Lower leg skin (tissue), 4 donors: ENCODE results near the gene CCDC149. TPM values are rescaled to one million over a fixed set of nuclear protein-coding genes. Genes with fewer than 3 reads are reported as not detected.

Experiments used
- DNase-seq, 2 donors: peaks; one replicate each; pipeline ENCODE4 v3.0.0-alpha.2; 2019; ENCODE audit warnings: low spot score in 2 of 2
- H3K4me3 ChIP-seq: fragments of 200-600 bp; sonication (generic); 2 replicates; pipeline ENCODE4 v1.5.1; 2017; ENCODE audit warnings: mild to moderate bottlenecking, low read depth; ENCODE audit not compliant: poor library complexity, severe bottlenecking
- POLR2A ChIP-seq, 2 donors: fragments of 450-650 bp; IDR thresholded peaks; one replicate each; pipeline ENCODE4 v1.6.1; 2016 to 2017; ENCODE audit warnings: antibody characterized with exemption in 2 of 2, mild to moderate bottlenecking in 1 of 2, moderate library complexity in 1 of 2
- WGBS, 2 donors: methylation state at CpG; one replicate each; pipeline ENCODE4 v1.1.5; 2018; 5-methylcytosine and 5-hydroxymethylcytosine counted together
- intact Hi-C: fragments of 100-400 bp; cut with DNase I; formaldehyde crosslinking; loops from one replicate; pipeline ENCODE4 v1.15.0; 2023; ENCODE audit warnings: low total_unique reads
- total RNA-seq, 4 donors: library from RNA; depleted of rRNA; stranded (reverse); fragments of >200 nt; gene quantifications; one replicate each; pipeline ENCODE4 v1.1.0, GENCODE V29; 2016
- TF ChIP-seq, protein P1 (sequence below), 3 donors: fragments of 450-650 bp; IDR thresholded peaks; one replicate each; pipeline ENCODE4 v1.5.1; 2016; ENCODE audit warnings: antibody characterized with exemption in 3 of 3, mild to moderate bottlenecking in 3 of 3, moderate library complexity in 2 of 3

The CCDC149 gene
- total RNA-seq, 4 donors from 2014 or later = 6.2 to 12.5 (median 11.2) TPM

DNA sequence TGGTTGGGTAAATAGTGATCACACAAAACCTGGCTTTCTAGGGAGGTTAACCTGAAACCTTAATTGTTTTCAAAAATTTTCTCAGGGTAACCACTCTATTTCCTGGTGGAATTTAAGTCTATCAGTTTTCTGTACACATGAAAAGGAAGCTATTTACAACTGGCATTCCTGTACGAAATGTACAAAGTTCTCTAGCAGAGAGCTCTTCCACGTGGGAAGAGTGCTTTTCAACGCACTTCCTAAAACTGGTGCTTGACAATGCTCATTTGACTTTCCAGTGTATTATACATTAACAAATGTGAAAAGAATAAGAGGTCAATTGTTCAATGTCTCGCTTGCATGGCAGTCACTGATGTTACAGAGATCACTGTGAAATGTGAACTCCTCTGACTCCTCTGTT, 120.3 kb downstream of the CCDC149 start:
- DNase-seq = no peak
- no peak overlapping the region for H3K4me3 ChIP-seq
- TF ChIP-seq POLR2A (IDR thresholded peaks at IDR 0.05) = no peak
- 77 to 81% methylated on average over 4 of the region's 4 CpGs for WGBS, 2 donors
- intact Hi-C loops = no loop called here

GRCh38 chr4:24791043-24791442, 121.8 kb downstream of the CCDC149 start:
- no peak for DNase-seq
- H3K4me3 ChIP-seq = no peak overlapping the region
- TF ChIP-seq, protein P1, sequence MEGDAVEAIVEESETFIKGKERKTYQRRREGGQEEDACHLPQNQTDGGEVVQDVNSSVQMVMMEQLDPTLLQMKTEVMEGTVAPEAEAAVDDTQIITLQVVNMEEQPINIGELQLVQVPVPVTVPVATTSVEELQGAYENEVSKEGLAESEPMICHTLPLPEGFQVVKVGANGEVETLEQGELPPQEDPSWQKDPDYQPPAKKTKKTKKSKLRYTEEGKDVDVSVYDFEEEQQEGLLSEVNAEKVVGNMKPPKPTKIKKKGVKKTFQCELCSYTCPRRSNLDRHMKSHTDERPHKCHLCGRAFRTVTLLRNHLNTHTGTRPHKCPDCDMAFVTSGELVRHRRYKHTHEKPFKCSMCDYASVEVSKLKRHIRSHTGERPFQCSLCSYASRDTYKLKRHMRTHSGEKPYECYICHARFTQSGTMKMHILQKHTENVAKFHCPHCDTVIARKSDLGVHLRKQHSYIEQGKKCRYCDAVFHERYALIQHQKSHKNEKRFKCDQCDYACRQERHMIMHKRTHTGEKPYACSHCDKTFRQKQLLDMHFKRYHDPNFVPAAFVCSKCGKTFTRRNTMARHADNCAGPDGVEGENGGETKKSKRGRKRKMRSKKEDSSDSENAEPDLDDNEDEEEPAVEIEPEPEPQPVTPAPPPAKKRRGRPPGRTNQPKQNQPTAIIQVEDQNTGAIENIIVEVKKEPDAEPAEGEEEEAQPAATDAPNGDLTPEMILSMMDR (IDR thresholded peaks at IDR 0.05) = no peak
- intact Hi-C loops = no loop called here

DNA sequence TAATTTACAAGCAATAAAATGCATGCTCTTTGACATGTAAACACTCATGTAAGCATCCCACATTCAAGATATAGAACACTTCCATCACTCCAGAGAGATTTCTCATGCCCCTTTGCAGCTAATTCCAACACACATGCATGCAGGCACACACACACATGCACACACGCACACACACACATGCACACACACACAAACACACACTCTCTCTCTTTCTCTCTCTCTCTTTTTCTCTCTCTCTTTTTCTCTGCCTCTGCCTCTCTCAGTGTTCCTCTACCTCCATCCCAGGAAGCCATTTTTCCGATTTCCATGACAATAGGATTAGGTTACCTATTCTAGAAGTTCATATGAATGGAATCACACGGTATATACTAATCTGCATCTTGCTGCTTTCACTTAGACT, 129.3 kb downstream of the CCDC149 start:
- no peak for DNase-seq
- intact Hi-C loops = no loop called here
- H3K4me3 ChIP-seq = no peak overlapping the region
- TF ChIP-seq, protein P1 (IDR thresholded peaks at IDR 0.05) = no peak
- no peak for TF ChIP-seq POLR2A (IDR thresholded peaks at IDR 0.05)
- 79 to 84% methylated on average over 3 of the region's 3 CpGs for WGBS, 2 donors

GRCh38 chr4:24781999-24782745, 130.7 kb downstream of the CCDC149 start:
- intact Hi-C loops = no loop called here
- DNase-seq = no peak
- H3K4me3 ChIP-seq = no peak overlapping the region
- 74 to 76% methylated on average over 6 of the region's 6 CpGs for WGBS, 2 donors
- TF ChIP-seq, protein P1 (IDR thresholded peaks at IDR 0.05) = no peak
- no peak for TF ChIP-seq POLR2A (IDR thresholded peaks at IDR 0.05)

DNA sequence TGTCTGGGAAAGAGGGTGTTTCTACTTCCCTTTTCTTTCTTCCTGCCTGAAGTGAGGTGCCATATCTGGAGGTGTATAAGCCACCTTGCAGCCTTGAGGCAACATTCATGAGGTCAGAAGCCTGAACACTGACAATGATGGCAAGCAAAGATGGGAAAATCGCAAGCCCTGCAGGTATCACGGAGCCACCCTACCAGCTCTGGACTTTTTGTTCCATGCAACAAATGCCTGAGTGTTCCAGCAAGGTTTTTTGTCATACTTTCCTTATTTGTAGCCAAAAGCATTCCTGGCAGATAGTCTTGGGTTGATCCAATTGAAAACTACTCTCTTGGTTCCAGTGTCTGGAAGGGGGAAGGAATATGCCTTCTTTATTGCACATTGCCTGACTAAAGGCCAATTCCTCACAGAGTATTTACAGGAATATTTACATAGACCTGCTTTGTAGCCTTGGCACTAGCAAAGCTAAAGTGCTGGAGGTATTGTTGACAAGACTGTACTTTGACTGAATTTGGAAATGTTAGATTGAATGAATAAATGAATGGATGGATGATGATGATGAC, 131.8 kb downstream of the CCDC149 start:
- H3K4me3 ChIP-seq = no peak overlapping the region
- intact Hi-C loops = no loop called here
- DNase-seq = no peak
- no peak for TF ChIP-seq POLR2A (IDR thresholded peaks at IDR 0.05)
- TF ChIP-seq, protein P1 (IDR thresholded peaks at IDR 0.05) = no peak
- WGBS, 2 donors = 47 to 49% methylated on average over 2 of the region's 2 CpGs

DNA sequence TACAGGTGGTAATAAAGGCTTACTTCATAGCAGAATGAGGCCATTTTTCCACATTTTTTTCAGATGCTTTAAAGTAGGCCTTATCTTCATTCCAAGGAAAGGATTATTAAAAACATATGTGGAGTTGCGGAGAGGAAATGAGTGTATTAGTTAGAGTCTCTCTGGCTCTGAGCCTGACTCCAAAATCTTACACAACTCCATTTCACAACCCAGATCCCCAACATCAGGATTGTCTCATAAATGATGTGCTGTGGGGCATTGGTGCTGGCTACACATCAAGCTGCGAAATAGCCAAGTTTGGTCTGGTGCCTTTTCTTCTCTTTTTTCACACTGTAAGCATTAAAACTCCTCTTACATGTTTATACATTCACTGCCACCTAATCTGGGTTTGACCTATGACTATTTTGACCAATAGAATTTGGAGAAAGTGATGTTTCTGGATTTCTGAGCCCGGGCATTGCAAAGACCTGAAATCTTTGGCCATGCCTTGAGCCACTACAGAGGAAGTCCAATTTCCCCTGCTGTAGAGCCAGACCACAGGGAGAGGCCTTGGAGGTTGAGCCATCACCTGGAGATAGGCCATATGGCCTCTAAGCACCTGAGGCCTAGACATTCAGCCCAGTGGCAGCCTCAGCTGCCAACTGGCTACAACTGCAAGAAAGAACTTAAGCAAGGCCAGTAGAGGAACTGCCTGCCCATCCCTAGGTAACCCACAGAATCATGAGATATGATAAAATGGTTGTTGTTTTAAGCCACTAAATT, 134.2 kb downstream of the CCDC149 start:
- no peak overlapping the region for H3K4me3 ChIP-seq
- TF ChIP-seq, protein P1 (IDR thresholded peaks at IDR 0.05) = no peak
- WGBS, 2 donors = 17 to 25% methylated on average over 3 of the region's 3 CpGs
- intact Hi-C loops = no loop called here
- DNase-seq = peak in 1 of 2 donors; percentile 87
